ENCODE data around the gene CIAO1. TPM values are rescaled to one million over a fixed set of nuclear protein-coding genes. Genes with fewer than 3 reads are reported as not detected.

The CIAO1 gene
- total and polyA plus RNA-seq, 2 of the 13 experiments (the other 11 are each of a cell fraction or from before 2014, with no cell fraction given): 99.3 to 120 TPM

DNA sequence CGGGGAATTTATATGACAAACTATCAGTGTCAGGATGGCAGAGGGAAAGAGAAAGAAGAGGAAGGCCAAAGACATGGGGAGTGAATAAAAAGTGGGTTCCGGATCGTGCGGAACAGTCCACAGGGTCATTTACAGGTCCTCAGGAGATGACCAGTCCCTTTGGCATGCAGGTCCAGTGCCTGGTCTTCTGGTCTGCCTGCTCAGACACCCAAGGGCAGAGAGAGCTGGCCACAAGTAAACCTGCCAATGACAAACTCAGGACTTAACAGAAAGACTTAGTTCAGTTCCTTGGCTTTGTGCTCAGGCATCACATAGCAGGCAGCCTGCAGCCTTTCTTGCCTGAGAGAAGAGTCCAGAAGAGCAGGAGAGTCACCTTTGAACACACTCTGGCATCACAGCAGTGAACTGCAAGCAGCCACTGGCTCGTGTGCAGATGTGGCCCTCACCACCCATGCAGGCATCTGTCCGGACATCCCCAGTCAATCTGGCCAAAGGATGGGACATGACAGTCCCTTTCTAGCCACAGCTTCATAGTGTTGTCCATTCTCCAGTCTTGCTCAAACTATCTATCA, 14.2 kb upstream of the CIAO1 start (continued):
- TF ChIP-seq CHD2 (IDR thresholded peaks at IDR 0.05; ENCODE audit: low read depth, low read length) (no peak), ZBTB21 (CRISPR knock-in tag; IDR thresholded peaks at IDR 0.05) (no peak), MBD4 (IDR thresholded peaks at IDR 0.05; ENCODE audit: borderline replicate concordance, low read length) (no peak), ZNF615 (CRISPR knock-in tag; IDR thresholded peaks at IDR 0.05; ENCODE audit: borderline replicate concordance) (no peak), MED1 (CRISPR knock-in tag; IDR thresholded peaks at IDR 0.05) (peak; percentile 63), TOE1 (CRISPR knock-in tag; IDR thresholded peaks at IDR 0.05) (no peak), SKIL (CRISPR knock-in tag; IDR thresholded peaks at IDR 0.05; ENCODE audit: borderline replicate concordance) (no peak), ZNF382 (CRISPR knock-in tag; IDR thresholded peaks at IDR 0.05; ENCODE audit: borderline replicate concordance) (no peak), ZMYM3 (CRISPR knock-in tag; IDR thresholded peaks at IDR 0.05) (0 out of 2 replicates have a peak, but pooled peaks have one; percentile 26), ZKSCAN1 (IDR thresholded peaks at IDR 0.05; ENCODE audit: low read length) (no peak), ZC3H4 (CRISPR knock-in tag; IDR thresholded peaks at IDR 0.05; ENCODE audit: borderline replicate concordance) (no peak)
- TF ChIP-seq, protein P1, sequence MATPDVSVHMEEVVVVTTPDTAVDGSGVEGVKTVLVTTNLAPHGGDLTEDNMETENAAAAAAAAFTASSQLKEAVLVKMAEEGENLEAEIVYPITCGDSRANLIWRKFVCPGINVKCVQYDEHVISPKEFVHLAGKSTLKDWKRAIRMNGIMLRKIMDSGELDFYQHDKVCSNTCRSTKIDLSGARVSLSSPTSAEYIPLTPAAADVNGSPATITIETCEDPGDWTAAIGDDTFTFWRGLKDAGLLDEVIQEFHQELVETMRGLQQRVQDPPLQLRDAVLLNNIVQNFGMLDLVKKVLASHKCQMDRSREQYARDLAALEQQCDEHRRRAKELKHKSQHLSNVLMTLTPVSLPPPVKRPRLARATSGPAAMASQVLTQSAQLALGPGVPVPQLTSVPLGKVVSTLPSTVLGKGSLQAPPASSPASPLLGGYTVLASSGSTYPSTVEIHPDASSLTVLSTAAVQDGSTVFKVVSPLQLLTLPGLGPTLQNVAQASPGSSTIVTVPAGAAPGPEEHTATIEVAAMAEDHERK (CRISPR knock-in tag; IDR thresholded peaks at IDR 0.05; ENCODE audit: low read depth): no peak
- TF ChIP-seq, protein P2, sequence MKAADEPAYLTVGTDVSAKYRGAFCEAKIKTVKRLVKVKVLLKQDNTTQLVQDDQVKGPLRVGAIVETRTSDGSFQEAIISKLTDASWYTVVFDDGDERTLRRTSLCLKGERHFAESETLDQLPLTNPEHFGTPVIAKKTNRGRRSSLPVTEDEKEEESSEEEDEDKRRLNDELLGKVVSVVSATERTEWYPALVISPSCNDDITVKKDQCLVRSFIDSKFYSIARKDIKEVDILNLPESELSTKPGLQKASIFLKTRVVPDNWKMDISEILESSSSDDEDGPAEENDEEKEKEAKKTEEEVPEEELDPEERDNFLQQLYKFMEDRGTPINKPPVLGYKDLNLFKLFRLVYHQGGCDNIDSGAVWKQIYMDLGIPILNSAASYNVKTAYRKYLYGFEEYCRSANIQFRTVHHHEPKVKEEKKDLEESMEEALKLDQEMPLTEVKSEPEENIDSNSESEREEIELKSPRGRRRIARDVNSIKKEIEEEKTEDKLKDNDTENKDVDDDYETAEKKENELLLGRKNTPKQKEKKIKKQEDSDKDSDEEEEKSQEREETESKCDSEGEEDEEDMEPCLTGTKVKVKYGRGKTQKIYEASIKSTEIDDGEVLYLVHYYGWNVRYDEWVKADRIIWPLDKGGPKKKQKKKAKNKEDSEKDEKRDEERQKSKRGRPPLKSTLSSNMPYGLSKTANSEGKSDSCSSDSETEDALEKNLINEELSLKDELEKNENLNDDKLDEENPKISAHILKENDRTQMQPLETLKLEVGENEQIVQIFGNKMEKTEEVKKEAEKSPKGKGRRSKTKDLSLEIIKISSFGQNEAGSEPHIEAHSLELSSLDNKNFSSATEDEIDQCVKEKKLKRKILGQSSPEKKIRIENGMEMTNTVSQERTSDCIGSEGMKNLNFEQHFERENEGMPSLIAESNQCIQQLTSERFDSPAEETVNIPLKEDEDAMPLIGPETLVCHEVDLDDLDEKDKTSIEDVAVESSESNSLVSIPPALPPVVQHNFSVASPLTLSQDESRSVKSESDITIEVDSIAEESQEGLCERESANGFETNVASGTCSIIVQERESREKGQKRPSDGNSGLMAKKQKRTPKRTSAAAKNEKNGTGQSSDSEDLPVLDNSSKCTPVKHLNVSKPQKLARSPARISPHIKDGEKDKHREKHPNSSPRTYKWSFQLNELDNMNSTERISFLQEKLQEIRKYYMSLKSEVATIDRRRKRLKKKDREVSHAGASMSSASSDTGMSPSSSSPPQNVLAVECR (CRISPR knock-in tag; IDR thresholded peaks at IDR 0.05; ENCODE audit: borderline replicate concordance): no peak; the same call in 1 of the 2 replicates
- TF ChIP-seq, protein P3, sequence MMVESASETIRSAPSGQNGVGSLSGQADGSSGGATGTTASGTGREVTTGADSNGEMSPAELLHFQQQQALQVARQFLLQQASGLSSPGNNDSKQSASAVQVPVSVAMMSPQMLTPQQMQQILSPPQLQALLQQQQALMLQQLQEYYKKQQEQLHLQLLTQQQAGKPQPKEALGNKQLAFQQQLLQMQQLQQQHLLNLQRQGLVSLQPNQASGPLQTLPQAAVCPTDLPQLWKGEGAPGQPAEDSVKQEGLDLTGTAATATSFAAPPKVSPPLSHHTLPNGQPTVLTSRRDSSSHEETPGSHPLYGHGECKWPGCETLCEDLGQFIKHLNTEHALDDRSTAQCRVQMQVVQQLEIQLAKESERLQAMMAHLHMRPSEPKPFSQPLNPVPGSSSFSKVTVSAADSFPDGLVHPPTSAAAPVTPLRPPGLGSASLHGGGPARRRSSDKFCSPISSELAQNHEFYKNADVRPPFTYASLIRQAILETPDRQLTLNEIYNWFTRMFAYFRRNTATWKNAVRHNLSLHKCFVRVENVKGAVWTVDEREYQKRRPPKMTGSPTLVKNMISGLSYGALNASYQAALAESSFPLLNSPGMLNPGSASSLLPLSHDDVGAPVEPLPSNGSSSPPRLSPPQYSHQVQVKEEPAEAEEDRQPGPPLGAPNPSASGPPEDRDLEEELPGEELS (CRISPR knock-in tag; IDR thresholded peaks at IDR 0.05): peak; percentile 30; the same call in 1 of the 2 replicates
- TF ChIP-seq, protein P4, sequence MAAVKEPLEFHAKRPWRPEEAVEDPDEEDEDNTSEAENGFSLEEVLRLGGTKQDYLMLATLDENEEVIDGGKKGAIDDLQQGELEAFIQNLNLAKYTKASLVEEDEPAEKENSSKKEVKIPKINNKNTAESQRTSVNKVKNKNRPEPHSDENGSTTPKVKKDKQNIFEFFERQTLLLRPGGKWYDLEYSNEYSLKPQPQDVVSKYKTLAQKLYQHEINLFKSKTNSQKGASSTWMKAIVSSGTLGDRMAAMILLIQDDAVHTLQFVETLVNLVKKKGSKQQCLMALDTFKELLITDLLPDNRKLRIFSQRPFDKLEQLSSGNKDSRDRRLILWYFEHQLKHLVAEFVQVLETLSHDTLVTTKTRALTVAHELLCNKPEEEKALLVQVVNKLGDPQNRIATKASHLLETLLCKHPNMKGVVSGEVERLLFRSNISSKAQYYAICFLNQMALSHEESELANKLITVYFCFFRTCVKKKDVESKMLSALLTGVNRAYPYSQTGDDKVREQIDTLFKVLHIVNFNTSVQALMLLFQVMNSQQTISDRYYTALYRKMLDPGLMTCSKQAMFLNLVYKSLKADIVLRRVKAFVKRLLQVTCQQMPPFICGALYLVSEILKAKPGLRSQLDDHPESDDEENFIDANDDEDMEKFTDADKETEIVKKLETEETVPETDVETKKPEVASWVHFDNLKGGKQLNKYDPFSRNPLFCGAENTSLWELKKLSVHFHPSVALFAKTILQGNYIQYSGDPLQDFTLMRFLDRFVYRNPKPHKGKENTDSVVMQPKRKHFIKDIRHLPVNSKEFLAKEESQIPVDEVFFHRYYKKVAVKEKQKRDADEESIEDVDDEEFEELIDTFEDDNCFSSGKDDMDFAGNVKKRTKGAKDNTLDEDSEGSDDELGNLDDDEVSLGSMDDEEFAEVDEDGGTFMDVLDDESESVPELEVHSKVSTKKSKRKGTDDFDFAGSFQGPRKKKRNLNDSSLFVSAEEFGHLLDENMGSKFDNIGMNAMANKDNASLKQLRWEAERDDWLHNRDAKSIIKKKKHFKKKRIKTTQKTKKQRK (IDR thresholded peaks at IDR 0.05; ENCODE audit: low read length): no peak

Measured in HepG2 (cell line).